H9 (cell line): ENCODE results near the gene MAPKAP1. TPM values are rescaled to one million over a fixed set of nuclear protein-coding genes. Genes with fewer than 3 reads are reported as not detected.

Experiments used
- DNase-seq: peaks from one replicate; pipeline ENCODE4 v3.0.0-alpha.2; 2017
- H2AFZ ChIP-seq: one replicate; pipeline ENCODE4 v1.6.1; 2013; ENCODE audit warnings: mild to moderate bottlenecking, low read length, control low read depth, moderate library complexity
- H2AK5ac ChIP-seq: 2 replicates; pipeline ENCODE4 v1.6.1; 2013; ENCODE audit warnings: low read length, control low read depth, mixed read lengths; ENCODE audit not compliant: insufficient read length
- H2BK120ac ChIP-seq: one replicate; pipeline ENCODE4 v1.6.1; 2013; ENCODE audit warnings: low read depth, mild to moderate bottlenecking, low read length, control low read depth, inconsistent platforms; ENCODE audit not compliant: poor library complexity, severe bottlenecking
- H2BK12ac ChIP-seq: 2 replicates; pipeline ENCODE4 v1.6.1; 2013; ENCODE audit warnings: low read length, control low read depth, mixed read lengths, low read depth; ENCODE audit not compliant: insufficient read length
- H2BK15ac ChIP-seq: 2 replicates; pipeline ENCODE4 v1.6.1; 2013; ENCODE audit warnings: low read depth, low read length, control low read depth
- H2BK20ac ChIP-seq: one replicate; pipeline ENCODE4 v1.6.1; 2013; ENCODE audit warnings: low read depth, mild to moderate bottlenecking, low read length, control low read depth, inconsistent platforms; ENCODE audit not compliant: poor library complexity, severe bottlenecking
- H2BK5ac ChIP-seq: 2 replicates; pipeline ENCODE4 v1.6.1; 2013; ENCODE audit warnings: low read length, control low read depth, mixed read lengths; ENCODE audit not compliant: insufficient read length
- H3K14ac ChIP-seq: 2 replicates; pipeline ENCODE4 v1.6.1; 2013; ENCODE audit warnings: low read length, control low read depth; ENCODE audit not compliant: insufficient read depth
- H3K18ac ChIP-seq: 2 replicates; pipeline ENCODE4 v1.6.1; 2013; ENCODE audit warnings: low read depth, mild to moderate bottlenecking, mixed read lengths, low read length, control low read depth; ENCODE audit not compliant: insufficient read length
- H3K23ac ChIP-seq: 2 replicates; pipeline ENCODE4 v1.6.1; 2013; ENCODE audit warnings: low read length, control low read depth, mixed read lengths, low read depth; ENCODE audit not compliant: insufficient read length
- H3K23me2 ChIP-seq: 2 replicates; pipeline ENCODE4 v1.6.1; 2013; ENCODE audit warnings: low read depth, mild to moderate bottlenecking, mixed read lengths, low read length, control low read depth; ENCODE audit not compliant: insufficient read length, poor library complexity, severe bottlenecking
- H3K27ac ChIP-seq: 2 replicates; pipeline ENCODE4 v1.5.1; 2013; ENCODE audit warnings: low read length, control low read depth, mixed read lengths, low read depth; ENCODE audit not compliant: insufficient read length
- H3K27me3 ChIP-seq: 2 replicates; pipeline ENCODE4 v1.6.1; 2013; ENCODE audit warnings: low read length, control low read depth, inconsistent platforms; ENCODE audit not compliant: insufficient read depth
- H3K4ac ChIP-seq: 2 replicates; pipeline ENCODE4 v1.6.1; 2013; ENCODE audit warnings: low read depth, mild to moderate bottlenecking, control low read depth, inconsistent platforms, low read length, moderate library complexity
- H3K4me1 ChIP-seq: 2 replicates; pipeline ENCODE4 v1.6.1; 2013; ENCODE audit warnings: low read length, control low read depth, inconsistent platforms; ENCODE audit not compliant: insufficient read depth
- H3K4me2 ChIP-seq: 2 replicates; pipeline ENCODE4 v1.6.1; 2013; ENCODE audit warnings: low read length, control low read depth, mixed read lengths; ENCODE audit not compliant: insufficient read length, insufficient read depth
- H3K56ac ChIP-seq: 2 replicates; pipeline ENCODE4 v1.6.1; 2013; ENCODE audit warnings: low read depth, mild to moderate bottlenecking, mixed read lengths, low read length, control low read depth; ENCODE audit not compliant: insufficient read length
- H3K79me1 ChIP-seq: 2 replicates; pipeline ENCODE4 v1.6.1; 2013; ENCODE audit warnings: low read depth, mild to moderate bottlenecking, moderate library complexity, low read length, control low read depth, inconsistent platforms; ENCODE audit not compliant: insufficient read depth, poor library complexity, severe bottlenecking
- H3K79me2 ChIP-seq: 2 replicates; pipeline ENCODE4 v1.6.1; 2013; ENCODE audit warnings: low read length, control low read depth, inconsistent platforms; ENCODE audit not compliant: insufficient read depth
- H3K9ac ChIP-seq: 2 replicates; pipeline ENCODE4 v1.6.1; 2013; ENCODE audit warnings: low read length, control low read depth, mixed read lengths; ENCODE audit not compliant: insufficient read length; ENCODE audit errors: extremely low read depth
- H3K9me3 ChIP-seq: one replicate; pipeline ENCODE4 v1.6.1; 2013; ENCODE audit warnings: low read depth, low read length, inconsistent platforms; ENCODE audit not compliant: control insufficient read depth
- H3T11ph ChIP-seq: one replicate; pipeline ENCODE4 v1.6.1; 2013; ENCODE audit warnings: mild to moderate bottlenecking, low read length, control low read depth, inconsistent platforms
- H4K20me1 ChIP-seq: one replicate; pipeline ENCODE4 v1.6.1; 2013; ENCODE audit not compliant: control insufficient read depth, insufficient read length, insufficient read depth
- H4K5ac ChIP-seq: 2 replicates; pipeline ENCODE4 v1.6.1; 2013; ENCODE audit warnings: low read depth, mild to moderate bottlenecking, mixed read lengths, low read length, control low read depth; ENCODE audit not compliant: insufficient read length
- H4K8ac ChIP-seq: replicated peaks from 2 replicates; pipeline ENCODE4 v1.6.1; 2013; ENCODE audit warnings: low read length, control low read depth, mixed read lengths, low read depth; ENCODE audit not compliant: insufficient read length
- H4K91ac ChIP-seq: 2 replicates; pipeline ENCODE4 v1.6.1; 2013; ENCODE audit warnings: low read depth, mild to moderate bottlenecking, moderate library complexity, mixed read lengths, low read length, control low read depth; ENCODE audit not compliant: insufficient read length
- H3K27ac Mint-ChIP-seq, 3 experiments: 2 replicates in 2 of 3; 3 replicates in 1 of 3; pipeline ENCODE4 v1.8.0; 2020 to 2021; ENCODE audit warnings: mixed read lengths in 3 of 3, mild to moderate bottlenecking in 1 of 3, moderate library complexity in 1 of 3
- H3K27me3 Mint-ChIP-seq: 2 replicates; pipeline ENCODE4 v1.8.0; 2021; ENCODE audit warnings: low read depth, mild to moderate bottlenecking, moderate library complexity, mixed read lengths
- H3K36me3 Mint-ChIP-seq, 3 experiments: 2 replicates in 2 of 3; 3 replicates in 1 of 3; pipeline ENCODE4 v1.8.0; 2020 to 2021; ENCODE audit warnings: low read depth in 3 of 3, mixed read lengths in 3 of 3; ENCODE audit not compliant: insufficient read depth in 1 of 3
- H3K4me1 Mint-ChIP-seq, 2 experiments: 2 replicates each; pipeline ENCODE4 v1.8.0; 2020; ENCODE audit warnings: mixed read lengths in 2 of 2
- H3K4me3 Mint-ChIP-seq, 2 experiments: 2 replicates in 1 of 2; 3 replicates in 1 of 2; pipeline ENCODE4 v1.8.0; 2020 to 2021; ENCODE audit warnings: mild to moderate bottlenecking in 2 of 2, mixed read lengths in 2 of 2, moderate library complexity in 1 of 2
- H3K9me3 Mint-ChIP-seq, 2 experiments: 2 replicates in 1 of 2; 3 replicates in 1 of 2; pipeline ENCODE4 v1.8.0; 2020; ENCODE audit warnings: mild to moderate bottlenecking in 2 of 2, mixed read lengths in 2 of 2, moderate library complexity in 1 of 2
- CTCF ChIP-seq: fragments of 200-600 bp; sonication (generic); conservative IDR thresholded peaks from 3 replicates; pipeline ENCODE4 v1.8.0; 2021; ENCODE audit warnings: antibody characterized with exemption, mild to moderate bottlenecking
- WGBS: extraction: QIAGEN DNeasy Blood & Tissue Kit; methylation state at CpG from one replicate; pipeline ENCODE4 v1.1.7; 2013; ENCODE audit warnings: missing lambda C conversion rate, low lambda C conversion rate, mixed read lengths; ENCODE audit not compliant: insufficient read length; ENCODE audit errors: extremely low coverage; 5-methylcytosine and 5-hydroxymethylcytosine counted together
- total RNA-seq: library from RNA; stranded (reverse); gene quantifications from 2 replicates; pipeline ENCODE4 v1.2.1, GENCODE V29; 2021

MAPKAP1 gene
- total RNA-seq, 1 experiment from 2014 or later: 97.0 TPM

DNA sequence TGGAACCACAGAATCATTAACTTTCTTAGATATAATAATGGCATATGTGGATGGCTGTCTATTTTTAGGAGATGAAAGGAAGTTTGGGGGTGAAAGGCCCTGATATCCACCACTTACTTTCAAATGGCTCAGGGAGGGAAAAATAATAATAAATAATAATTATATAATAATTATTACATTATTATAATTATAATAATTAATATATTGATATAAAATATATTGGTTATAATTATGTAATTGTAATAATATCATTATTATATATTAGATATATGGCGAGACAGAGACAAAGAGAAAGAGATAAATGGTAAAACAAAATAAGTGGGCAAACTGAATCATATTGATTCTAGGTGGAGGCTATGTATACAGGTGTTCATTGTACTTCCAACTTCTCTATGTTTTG is 308.8 kb downstream of the MAPKAP1 start:
- Histone ChIP-seq H2BK20ac (no peak overlapping the region), H2AFZ (no peak overlapping the region), H3K79me2 (no peaks in the 10 kb centered on the region), H3K27ac (no peak overlapping the region), H4K8ac (no peak overlapping the region), H3K23ac (no peak overlapping the region), H4K91ac (no peak overlapping the region), H2BK5ac (no peak overlapping the region), H3T11ph (no peak overlapping the region), H2BK15ac (no peak overlapping the region), H3K18ac (no peak overlapping the region), H3K4me2 (no peak overlapping the region), H4K20me1 (no peaks in the 10 kb centered on the region), H3K9ac (no peak overlapping the region), H2BK12ac (no peak overlapping the region), H3K4ac (no peak overlapping the region), H3K79me1 (no peaks in the 10 kb centered on the region), H3K14ac (no peak overlapping the region), H3K4me1 (no peaks in the 10 kb centered on the region), H3K9me3 (no peaks in the 10 kb centered on the region), H2AK5ac (no peak overlapping the region), H2BK120ac (no peak overlapping the region), H3K56ac (no peak overlapping the region), H3K27me3 (no peaks in the 10 kb centered on the region), H3K23me2 (no peaks in the 10 kb centered on the region), H4K5ac (no peak overlapping the region)
- no peak for TF ChIP-seq CTCF
- Mint-ChIP-seq H3K27ac (no peak overlapping the region), H3K9me3 (no peaks in the 10 kb centered on the region), H3K4me3 (no peak overlapping the region), H3K4me1 (peaks cover 3 to 6% of the 10 kb centered on the region in 2 experiments; a peak in 3 of 4 replicates), H3K27me3 (no peaks in the 10 kb centered on the region), H3K36me3 (no peaks in the 10 kb centered on the region; a peak in 1 of 7 replicates)
- WGBS: no CpG with 5 or more reads among the region's 1 CpG
- no peak for DNase-seq
